Vagina (tissue), 2 donors: ENCODE measurements around the gene C3orf33.

Experiments
- CTCF ChIP-seq, 3 experiments: fragments of 450-650 bp in 2 of 3; fragments of 200-600 bp in 1 of 3; sonication (generic) in 1 of 3; IDR thresholded peaks; one replicate each; pipeline ENCODE4 v1.5.1; 2017 to 2019; ENCODE audit warnings: antibody characterized with exemption in 3 of 3, mild to moderate bottlenecking in 2 of 3, moderate library complexity in 2 of 3
- POLR2A ChIP-seq, 2 donors: fragments of 450-650 bp; IDR thresholded peaks; one replicate each; pipeline ENCODE4 v1.6.1; 2017; ENCODE audit warnings: antibody characterized with exemption in 2 of 2, mild to moderate bottlenecking in 2 of 2, moderate library complexity in 2 of 2

- TF ChIP-seq POLR2A (IDR thresholded peaks at IDR 0.05) (no peak), CTCF (IDR thresholded peaks at IDR 0.05) (no peak)
Observed at GRCh38 chr3:155815030-155815545, 9.0 kb upstream of the C3orf33 start.
